K562 (cell line): Measurements from ENCODE around the gene ILK. TPM values are rescaled to one million over a fixed set of nuclear protein-coding genes. Genes with fewer than 3 reads are reported as not detected.

Experiments used
- ETS2 ChIP-seq: IDR thresholded peaks from 2 replicates; pipeline ENCODE4 v1.6.1; 2016; ENCODE audit warnings: borderline replicate concordance, missing genetic modification characterization, mild to moderate bottlenecking, moderate library complexity, missing compliant biosample characterization; ENCODE audit not compliant: poor library complexity, severe bottlenecking
- HNRNPL ChIP-seq: fragments of 200-400 bp; formaldehyde crosslinking; IDR thresholded peaks from 2 replicates; pipeline ENCODE4 v1.6.1; 2017; ENCODE audit warnings: low read depth, mild to moderate bottlenecking, low read length
- IRF2 ChIP-seq: sonication (generic); formaldehyde crosslinking; IDR thresholded peaks from 2 replicates; pipeline ENCODE4 v1.8.1; 2022; ENCODE audit warnings: mild to moderate bottlenecking, missing genetic modification reagents
- KAT8 ChIP-seq: fragments of 450-650 bp; IDR thresholded peaks from 2 replicates; pipeline ENCODE4 v1.6.1; 2016; ENCODE audit warnings: low read depth, mild to moderate bottlenecking
- KDM1A ChIP-seq, 2 experiments: fragments of 450-650 bp; IDR thresholded peaks; 2 replicates each; pipeline ENCODE4 v1.6.1; 2016; ENCODE audit warnings: mild to moderate bottlenecking in 2 of 2
- LARP7 ChIP-seq: fragments of 450-650 bp; IDR thresholded peaks from 2 replicates; pipeline ENCODE4 v1.6.1; 2016
- LCOR ChIP-seq: sonication (generic); formaldehyde crosslinking; IDR thresholded peaks from 2 replicates; pipeline ENCODE4 v1.8.0; 2022; ENCODE audit warnings: mild to moderate bottlenecking, missing genetic modification reagents
- MEF2D ChIP-seq: conservative IDR thresholded peaks from 2 replicates; pipeline ENCODE4 v1.6.1; 2016; ENCODE audit warnings: low read depth, missing genetic modification characterization, missing compliant biosample characterization
- RCOR1 ChIP-seq, 2 experiments: IDR thresholded peaks; 2 replicates each; pipeline ENCODE4 v1.6.1; 2012; ENCODE audit warnings: low read depth in 2 of 2, low read length in 2 of 2, borderline replicate concordance in 1 of 2, improper control_type of control experiment in 1 of 2
- SAP30 ChIP-seq: fragments of 200-600 bp; sonication (generic); IDR thresholded peaks from 2 replicates; pipeline ENCODE4 v1.6.1; 2012; ENCODE audit warnings: borderline replicate concordance, low read depth, mild to moderate bottlenecking, moderate library complexity, low read length, control low read depth, inconsistent platforms; ENCODE audit not compliant: insufficient read depth, poor library complexity, severe bottlenecking
- ZFX ChIP-seq: sonication (generic); formaldehyde crosslinking; IDR thresholded peaks from 2 replicates; pipeline ENCODE4 v1.8.0; 2022; ENCODE audit warnings: mild to moderate bottlenecking, missing genetic modification reagents, moderate library complexity
- ZNF239 ChIP-seq: fragments of 250-450 bp; sonication (Bioruptor Pico); IDR thresholded peaks from 2 replicates; pipeline ENCODE4 v1.4.0; 2020; ENCODE audit warnings: mild to moderate bottlenecking
- ZNF354B ChIP-seq: fragments of 250-450 bp; sonication (Bioruptor Pico); IDR thresholded peaks from 2 replicates; pipeline ENCODE4 v1.4.0; 2020
- ZNF384 ChIP-seq: IDR thresholded peaks from 2 replicates; pipeline ENCODE4 v1.6.1; 2012; ENCODE audit warnings: low read depth, low read length, improper control_type of control experiment
- ZNF75A ChIP-seq: fragments of 450-650 bp; formaldehyde crosslinking; IDR thresholded peaks from 2 replicates; pipeline ENCODE4 v1.4.0; 2020; ENCODE audit warnings: mild to moderate bottlenecking
- polyA plus RNA-seq, 8 experiments: library from polyadenylated mRNA; depleted of rRNA in 4 of 8; stranded (reverse) in 5 of 8; unstranded in 3 of 8; fragments of >200 nt; fragmentation: Nextera tagmentation in 2 of 8; fragmentation: Illumina TruSeq in 1 of 8; extraction: Ambion mirVana in 2 of 8; extraction: Trizol in 1 of 8; gene quantifications; 2 replicates each; pipeline versions ENCODE4 v1.2.1 to v1.2.3, GENCODE V29; 2011 to 2014; ENCODE audit warnings: inconsistent platforms in 1 of 8, missing spikeins in 1 of 8
- total RNA-seq, 7 experiments: library from RNA; depleted of rRNA in 6 of 7; stranded (reverse); fragments of >200 nt in 6 of 7; fragmentation: Illumina TruSeq in 2 of 7; extraction: Trizol in 2 of 7; gene quantifications; 2 replicates each; pipeline versions ENCODE4 v1.2.1 to v1.2.3, GENCODE V29; 2011 to 2021; ENCODE audit warnings: low replicate concordance in 1 of 7
- TF ChIP-seq, protein P1 (sequence below): conservative IDR thresholded peaks from 2 replicates; pipeline ENCODE4 v1.6.1; 2011; ENCODE audit warnings: low read depth, mild to moderate bottlenecking, low read length; ENCODE audit not compliant: control insufficient read depth
- TF ChIP-seq, protein P2 (sequence below): fragments of 250-450 bp; sonication (Bioruptor Pico); IDR thresholded peaks from 2 replicates; pipeline ENCODE4 v1.8.0; 2021; ENCODE audit warnings: borderline replicate concordance, mild to moderate bottlenecking, moderate library complexity; ENCODE audit not compliant: poor library complexity, severe bottlenecking
- TF ChIP-seq, protein P3 (sequence below): fragments of 250-450 bp; sonication (Bioruptor Pico); IDR thresholded peaks from 2 replicates; pipeline ENCODE4 v1.8.0; 2021; ENCODE audit warnings: mild to moderate bottlenecking, moderate library complexity
- TF ChIP-seq, protein P4 (sequence below): sonication (generic); formaldehyde crosslinking; IDR thresholded peaks from 2 replicates; pipeline ENCODE4 v1.8.1; 2023; ENCODE audit warnings: mild to moderate bottlenecking, missing genetic modification reagents
- TF ChIP-seq, protein P5 (sequence below): fragments of 250-450 bp; sonication (Bioruptor Pico); IDR thresholded peaks from 2 replicates; pipeline ENCODE4 v1.9.0; 2021; ENCODE audit warnings: mild to moderate bottlenecking, inconsistent platforms

The ILK gene
- total and polyA plus RNA-seq, 9 of the 15 experiments (the other 6 are each of a cell fraction or from before 2014, with no cell fraction given) = 43.3 to 95.9 (median 58.9) TPM

DNA sequence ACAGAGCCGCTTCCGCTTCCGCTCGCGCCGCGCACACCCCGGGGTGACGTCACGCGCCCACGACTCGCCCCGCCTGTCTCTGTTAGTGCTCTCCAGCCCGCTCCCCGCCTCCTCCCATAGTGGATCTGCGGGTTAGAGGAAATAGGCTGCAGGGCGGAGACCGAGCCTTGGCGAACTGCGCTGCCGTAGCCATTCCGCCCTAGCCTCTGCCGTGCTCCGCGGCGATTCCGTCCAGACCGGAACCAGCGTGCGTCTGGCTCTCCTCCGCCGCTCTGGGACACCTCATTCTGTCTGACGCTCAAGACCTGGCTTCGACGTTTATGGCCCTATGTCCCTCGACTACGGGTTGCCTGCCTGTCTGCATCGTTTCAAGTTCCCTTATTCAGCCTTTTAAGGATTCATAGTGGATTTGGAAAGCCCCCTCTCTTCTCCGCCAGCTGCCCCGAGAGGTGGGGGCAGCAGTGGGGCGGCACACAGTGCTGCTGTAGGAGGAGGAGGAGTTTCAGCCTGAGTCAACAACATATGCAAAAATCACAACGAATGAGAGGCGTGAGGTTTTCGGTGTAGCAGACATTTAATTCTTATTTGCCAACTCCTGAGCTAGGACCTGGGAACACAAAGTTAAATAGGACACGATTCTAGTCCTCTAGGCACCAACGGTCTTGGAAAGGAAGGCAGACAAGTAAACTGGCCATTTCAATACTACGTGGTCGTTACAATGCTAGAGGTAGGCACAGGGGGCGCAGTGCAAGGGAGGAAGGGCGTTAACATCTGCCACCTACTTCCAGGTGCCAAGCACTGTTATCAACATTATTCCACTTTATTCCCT is 8.9 kb downstream of the ILK start, which contains the start of gene TAF10 (continued):
- TF ChIP-seq, protein P1, sequence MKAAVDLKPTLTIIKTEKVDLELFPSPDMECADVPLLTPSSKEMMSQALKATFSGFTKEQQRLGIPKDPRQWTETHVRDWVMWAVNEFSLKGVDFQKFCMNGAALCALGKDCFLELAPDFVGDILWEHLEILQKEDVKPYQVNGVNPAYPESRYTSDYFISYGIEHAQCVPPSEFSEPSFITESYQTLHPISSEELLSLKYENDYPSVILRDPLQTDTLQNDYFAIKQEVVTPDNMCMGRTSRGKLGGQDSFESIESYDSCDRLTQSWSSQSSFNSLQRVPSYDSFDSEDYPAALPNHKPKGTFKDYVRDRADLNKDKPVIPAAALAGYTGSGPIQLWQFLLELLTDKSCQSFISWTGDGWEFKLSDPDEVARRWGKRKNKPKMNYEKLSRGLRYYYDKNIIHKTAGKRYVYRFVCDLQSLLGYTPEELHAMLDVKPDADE = peak; percentile 72
- no peak for TF ChIP-seq KDM1A (IDR thresholded peaks at IDR 0.05)
- TF ChIP-seq, protein P2, sequence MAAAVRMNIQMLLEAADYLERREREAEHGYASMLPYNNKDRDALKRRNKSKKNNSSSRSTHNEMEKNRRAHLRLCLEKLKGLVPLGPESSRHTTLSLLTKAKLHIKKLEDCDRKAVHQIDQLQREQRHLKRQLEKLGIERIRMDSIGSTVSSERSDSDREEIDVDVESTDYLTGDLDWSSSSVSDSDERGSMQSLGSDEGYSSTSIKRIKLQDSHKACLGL = no peak
- no peak for TF ChIP-seq IRF2 (CRISPR knock-in tag)
- peak; percentile 95 for TF ChIP-seq LCOR
- TF ChIP-seq RCOR1 (IDR thresholded peaks at IDR 0.05; ENCODE audit: borderline replicate concordance in 1 of 2, low read depth in 2 of 2, low read length in 2 of 2) = peak in 1 of 2 experiments; percentile 35; a peak in 1 of 4 replicates
- TF ChIP-seq ETS2 (tag) = no peak
- peak; percentile 23; the same call in 1 of the 2 replicates for TF ChIP-seq ZNF239
- no peak for TF ChIP-seq HNRNPL
- TF ChIP-seq, protein P3, sequence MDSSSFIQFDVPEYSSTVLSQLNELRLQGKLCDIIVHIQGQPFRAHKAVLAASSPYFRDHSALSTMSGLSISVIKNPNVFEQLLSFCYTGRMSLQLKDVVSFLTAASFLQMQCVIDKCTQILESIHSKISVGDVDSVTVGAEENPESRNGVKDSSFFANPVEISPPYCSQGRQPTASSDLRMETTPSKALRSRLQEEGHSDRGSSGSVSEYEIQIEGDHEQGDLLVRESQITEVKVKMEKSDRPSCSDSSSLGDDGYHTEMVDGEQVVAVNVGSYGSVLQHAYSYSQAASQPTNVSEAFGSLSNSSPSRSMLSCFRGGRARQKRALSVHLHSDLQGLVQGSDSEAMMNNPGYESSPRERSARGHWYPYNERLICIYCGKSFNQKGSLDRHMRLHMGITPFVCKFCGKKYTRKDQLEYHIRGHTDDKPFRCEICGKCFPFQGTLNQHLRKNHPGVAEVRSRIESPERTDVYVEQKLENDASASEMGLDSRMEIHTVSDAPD = no peak
- no peak for TF ChIP-seq MEF2D (tag)
- no peak for TF ChIP-seq KAT8
- no peak; the same call in 1 of the 2 replicates for TF ChIP-seq ZNF354B (CRISPR knock-in tag)
- TF ChIP-seq SAP30 = no peak
- TF ChIP-seq ZNF384 = no peak
- TF ChIP-seq ZFX = peak; percentile 12; the same call in 1 of the 2 replicates
- TF ChIP-seq, protein P4, sequence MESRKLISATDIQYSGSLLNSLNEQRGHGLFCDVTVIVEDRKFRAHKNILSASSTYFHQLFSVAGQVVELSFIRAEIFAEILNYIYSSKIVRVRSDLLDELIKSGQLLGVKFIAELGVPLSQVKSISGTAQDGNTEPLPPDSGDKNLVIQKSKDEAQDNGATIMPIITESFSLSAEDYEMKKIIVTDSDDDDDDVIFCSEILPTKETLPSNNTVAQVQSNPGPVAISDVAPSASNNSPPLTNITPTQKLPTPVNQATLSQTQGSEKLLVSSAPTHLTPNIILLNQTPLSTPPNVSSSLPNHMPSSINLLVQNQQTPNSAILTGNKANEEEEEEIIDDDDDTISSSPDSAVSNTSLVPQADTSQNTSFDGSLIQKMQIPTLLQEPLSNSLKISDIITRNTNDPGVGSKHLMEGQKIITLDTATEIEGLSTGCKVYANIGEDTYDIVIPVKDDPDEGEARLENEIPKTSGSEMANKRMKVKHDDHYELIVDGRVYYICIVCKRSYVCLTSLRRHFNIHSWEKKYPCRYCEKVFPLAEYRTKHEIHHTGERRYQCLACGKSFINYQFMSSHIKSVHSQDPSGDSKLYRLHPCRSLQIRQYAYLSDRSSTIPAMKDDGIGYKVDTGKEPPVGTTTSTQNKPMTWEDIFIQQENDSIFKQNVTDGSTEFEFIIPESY (CRISPR knock-in tag) = no peak
- no peak for TF ChIP-seq ZNF75A (CRISPR knock-in tag)
- TF ChIP-seq LARP7 = no peak; the same call in 1 of the 2 replicates
- TF ChIP-seq, protein P5, sequence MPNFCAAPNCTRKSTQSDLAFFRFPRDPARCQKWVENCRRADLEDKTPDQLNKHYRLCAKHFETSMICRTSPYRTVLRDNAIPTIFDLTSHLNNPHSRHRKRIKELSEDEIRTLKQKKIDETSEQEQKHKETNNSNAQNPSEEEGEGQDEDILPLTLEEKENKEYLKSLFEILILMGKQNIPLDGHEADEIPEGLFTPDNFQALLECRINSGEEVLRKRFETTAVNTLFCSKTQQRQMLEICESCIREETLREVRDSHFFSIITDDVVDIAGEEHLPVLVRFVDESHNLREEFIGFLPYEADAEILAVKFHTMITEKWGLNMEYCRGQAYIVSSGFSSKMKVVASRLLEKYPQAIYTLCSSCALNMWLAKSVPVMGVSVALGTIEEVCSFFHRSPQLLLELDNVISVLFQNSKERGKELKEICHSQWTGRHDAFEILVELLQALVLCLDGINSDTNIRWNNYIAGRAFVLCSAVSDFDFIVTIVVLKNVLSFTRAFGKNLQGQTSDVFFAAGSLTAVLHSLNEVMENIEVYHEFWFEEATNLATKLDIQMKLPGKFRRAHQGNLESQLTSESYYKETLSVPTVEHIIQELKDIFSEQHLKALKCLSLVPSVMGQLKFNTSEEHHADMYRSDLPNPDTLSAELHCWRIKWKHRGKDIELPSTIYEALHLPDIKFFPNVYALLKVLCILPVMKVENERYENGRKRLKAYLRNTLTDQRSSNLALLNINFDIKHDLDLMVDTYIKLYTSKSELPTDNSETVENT = peak; percentile 81; the same call in 1 of the 2 replicates
